HPDE6-E6E7 (cell line): ENCODE data around the gene BRD2.

ENCODE experiments used
- DNase-seq: peaks from one replicate; pipeline ENCODE4 v3.0.0; 2011; ENCODE audit warnings: missing footprints; ENCODE audit errors: extremely low spot score

The BRD2 gene

DNA sequence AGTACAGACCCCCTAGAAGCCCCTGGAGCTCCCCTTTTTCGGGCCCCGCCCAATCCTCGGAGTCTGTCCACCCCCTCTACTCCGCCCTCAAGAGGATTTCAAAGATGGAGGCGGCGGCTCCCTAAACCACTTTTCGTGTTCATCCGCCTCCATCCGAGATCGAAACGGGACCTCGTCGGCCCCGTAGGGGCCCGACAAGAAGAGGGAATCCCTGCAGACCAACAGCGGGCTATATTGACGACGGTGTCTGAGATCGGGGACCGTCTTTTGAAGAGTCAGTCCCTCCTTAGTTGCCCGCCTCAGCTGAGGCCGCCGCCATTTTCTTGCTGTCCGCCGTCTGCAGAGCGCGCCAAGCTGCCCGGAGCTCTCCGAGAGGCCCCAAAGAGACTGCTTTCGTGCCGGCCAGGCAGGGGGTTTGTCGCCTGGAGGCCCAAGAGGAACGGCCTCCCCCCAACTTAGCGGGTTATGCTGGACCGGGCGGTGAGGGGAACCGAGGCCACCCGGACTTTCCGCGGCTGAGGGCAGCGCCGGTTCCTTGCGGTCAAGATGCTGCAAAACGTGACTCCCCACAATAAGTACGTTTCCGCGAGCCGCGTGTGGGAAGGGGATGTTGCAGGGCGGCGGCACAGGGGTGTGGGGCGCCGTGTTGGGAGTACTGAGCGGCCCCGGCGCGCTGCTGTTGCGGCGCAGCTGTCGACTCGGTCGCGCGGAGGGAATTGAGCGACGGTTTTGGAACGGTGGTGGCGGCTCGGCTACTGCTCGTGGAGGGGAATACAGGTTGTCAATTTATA is 4.2 kb downstream of the BRD2 start:
- no peak for DNase-seq

DNA sequence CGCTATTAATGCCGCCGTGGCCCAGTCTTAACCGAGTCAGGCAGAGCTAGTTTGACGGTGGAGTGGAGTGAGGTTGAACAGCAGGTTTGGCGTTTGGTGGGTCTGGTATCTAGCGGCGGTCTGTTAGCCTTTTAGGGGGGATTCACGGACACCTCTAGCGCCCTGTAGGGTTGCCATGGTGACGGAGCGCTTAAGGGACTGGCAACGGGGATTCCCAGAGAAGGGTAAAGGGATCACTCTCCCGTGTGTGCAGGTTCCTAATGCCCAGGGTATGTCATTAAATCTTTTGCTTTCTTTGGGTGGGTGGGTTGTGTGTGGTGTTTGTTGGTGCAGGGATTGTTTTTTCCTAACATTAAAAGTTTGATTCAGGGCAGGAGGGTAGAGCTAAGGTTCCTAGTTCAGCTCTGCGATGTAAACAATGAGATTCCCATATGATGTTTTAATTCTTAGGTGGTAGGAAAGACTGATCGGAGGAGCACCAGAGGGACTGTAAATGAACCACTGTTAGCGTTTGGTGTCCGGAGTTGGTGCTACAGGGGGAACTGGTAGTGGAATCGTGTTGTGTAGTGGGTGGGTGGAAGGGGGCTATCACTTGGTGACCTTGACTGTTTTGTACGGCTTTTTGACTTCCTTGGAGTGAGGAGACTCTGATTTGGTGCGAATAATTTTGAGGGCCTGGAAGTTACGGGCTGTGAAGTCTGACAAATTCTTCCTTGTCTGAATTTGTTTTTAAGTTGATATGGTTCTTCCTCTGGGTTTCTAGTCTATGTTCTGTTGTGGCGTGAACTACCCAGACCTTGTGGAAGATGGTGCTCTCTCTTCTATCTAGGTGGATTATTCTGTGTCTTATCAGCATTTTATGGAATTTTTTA is 5.0 kb downstream of the BRD2 start:
- no peak for DNase-seq

DNA sequence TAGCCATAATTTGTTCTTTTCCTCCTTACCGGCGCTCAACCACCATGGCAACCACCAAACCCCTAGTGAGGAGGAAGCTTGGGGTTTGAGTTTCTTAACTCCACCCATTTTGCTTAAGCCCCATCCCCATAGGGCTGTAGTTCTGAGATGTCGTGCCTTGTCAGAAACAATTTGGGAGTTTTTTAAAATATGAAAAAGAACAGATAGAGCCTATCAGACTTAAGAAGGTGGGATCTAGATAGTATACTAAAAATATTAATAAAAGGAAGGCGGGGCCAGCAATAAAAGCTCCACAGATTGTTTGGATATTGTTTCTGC is 5.6 kb downstream of the BRD2 start:
- DNase-seq, result no peak

DNA sequence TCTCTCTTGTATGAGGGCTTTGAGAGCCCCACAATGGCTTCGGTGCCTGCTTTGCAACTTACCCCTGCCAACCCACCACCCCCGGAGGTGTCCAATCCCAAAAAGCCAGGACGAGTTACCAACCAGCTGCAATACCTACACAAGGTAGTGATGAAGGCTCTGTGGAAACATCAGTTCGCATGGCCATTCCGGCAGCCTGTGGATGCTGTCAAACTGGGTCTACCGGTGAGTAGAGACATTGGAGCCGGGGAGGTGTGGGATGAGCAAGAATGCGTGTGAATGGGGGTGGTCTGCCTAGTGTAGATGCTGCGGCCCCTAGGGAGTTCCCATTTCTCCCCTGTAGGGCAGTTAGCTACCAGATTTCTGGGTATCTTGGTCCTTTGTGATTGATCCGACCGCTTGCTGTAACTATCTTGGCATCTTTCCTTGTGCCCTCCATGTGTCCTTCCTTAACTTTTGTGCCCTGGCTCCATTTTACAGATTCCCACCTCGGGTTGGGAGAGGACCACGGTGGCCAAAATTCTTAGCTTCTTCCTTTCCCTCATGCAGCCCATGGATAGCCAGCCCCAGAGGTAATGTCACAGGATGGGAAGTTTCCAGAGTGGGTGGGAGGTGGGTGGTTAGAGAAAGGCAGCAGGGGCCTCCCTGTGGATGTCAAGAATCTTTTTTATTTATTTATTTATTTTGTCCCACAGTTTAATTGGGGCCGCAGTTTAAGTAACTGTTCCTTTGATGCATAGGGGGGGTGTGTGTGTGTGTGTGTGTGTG is 6.3 kb downstream of the BRD2 start:
- DNase-seq, result no peak

DNA sequence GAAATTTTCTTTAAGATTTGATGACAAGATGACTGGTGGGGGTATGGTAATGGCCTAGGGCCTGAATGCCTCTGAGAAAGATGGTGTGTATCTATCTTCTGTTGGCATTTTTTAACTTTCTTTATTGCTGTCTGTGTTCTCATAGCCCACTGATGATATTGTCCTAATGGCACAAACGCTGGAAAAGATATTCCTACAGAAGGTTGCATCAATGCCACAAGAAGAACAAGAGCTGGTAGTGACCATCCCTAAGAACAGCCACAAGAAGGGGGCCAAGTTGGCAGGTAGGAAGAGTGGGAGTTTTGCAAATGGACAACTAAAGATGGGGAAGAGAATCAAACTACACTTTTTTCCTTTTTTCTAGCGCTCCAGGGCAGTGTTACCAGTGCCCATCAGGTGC is 7.5 kb downstream of the BRD2 start:
- DNase-seq, result no peak

DNA sequence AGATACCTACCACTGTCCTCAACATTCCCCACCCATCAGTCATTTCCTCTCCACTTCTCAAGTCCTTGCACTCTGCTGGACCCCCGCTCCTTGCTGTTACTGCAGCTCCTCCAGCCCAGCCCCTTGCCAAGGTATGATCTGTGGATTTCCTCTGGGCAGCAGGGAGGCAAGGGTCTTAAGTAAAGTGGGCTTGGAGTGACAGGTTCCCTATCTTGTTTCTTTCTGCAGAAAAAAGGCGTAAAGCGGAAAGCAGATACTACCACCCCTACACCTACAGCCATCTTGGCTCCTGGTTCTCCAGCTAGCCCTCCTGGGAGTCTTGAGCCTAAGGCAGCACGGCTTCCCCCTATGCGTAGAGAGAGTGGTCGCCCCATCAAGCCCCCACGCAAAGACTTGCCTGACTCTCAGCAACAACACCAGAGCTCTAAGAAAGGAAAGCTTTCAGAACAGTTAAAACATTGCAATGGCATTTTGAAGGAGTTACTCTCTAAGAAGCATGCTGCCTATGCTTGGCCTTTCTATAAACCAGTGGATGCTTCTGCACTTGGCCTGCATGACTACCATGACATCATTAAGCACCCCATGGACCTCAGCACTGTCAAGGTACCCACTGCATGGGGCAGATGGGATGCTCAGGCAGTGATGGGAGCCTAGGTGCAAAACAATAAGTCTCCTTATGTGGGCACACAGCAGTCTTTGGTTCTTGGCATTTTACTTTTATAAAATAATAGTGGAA is 8.1 kb downstream of the BRD2 start:
- DNase-seq, result no peak

DNA sequence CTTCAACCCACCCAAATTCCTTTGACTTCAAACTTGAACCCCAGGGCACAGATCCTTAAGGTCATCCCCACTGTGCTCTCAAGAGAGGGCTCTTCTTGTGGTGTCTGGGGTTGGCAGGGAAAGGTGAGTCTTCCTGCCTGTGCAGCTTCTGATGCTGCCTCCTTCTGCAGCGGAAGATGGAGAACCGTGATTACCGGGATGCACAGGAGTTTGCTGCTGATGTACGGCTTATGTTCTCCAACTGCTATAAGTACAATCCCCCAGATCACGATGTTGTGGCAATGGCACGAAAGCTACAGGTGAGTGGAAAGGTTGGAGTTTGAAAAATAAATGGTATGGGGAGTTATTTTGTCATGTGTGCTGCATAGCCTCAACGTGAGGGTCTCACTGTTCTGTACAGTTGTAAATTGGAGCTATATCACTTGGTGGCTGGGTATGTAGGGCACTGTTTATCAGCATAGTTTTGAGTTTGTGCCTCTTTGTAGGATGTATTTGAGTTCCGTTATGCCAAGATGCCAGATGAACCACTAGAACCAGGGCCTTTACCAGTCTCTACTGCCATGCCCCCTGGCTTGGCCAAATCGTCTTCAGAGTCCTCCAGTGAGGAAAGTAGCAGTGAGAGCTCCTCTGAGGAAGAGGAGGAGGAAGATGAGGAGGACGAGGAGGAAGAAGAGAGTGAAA is 9.0 kb downstream of the BRD2 start:
- no peak for DNase-seq

DNA sequence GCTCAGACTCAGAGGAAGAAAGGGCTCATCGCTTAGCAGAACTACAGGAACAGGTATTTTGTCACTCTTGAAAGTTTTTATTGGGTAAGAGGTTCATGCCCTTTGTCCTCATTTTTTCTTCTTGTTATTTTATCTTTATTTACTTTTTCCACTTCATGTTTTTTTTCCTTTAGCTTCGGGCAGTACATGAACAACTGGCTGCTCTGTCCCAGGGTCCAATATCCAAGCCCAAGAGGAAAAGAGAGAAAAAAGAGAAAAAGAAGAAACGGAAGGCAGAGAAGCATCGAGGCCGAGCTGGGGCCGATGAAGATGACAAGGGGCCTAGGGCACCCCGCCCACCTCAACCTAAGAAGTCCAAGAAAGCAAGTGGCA is 9.5 kb downstream of the BRD2 start:
- DNase-seq, result no peak

DNA sequence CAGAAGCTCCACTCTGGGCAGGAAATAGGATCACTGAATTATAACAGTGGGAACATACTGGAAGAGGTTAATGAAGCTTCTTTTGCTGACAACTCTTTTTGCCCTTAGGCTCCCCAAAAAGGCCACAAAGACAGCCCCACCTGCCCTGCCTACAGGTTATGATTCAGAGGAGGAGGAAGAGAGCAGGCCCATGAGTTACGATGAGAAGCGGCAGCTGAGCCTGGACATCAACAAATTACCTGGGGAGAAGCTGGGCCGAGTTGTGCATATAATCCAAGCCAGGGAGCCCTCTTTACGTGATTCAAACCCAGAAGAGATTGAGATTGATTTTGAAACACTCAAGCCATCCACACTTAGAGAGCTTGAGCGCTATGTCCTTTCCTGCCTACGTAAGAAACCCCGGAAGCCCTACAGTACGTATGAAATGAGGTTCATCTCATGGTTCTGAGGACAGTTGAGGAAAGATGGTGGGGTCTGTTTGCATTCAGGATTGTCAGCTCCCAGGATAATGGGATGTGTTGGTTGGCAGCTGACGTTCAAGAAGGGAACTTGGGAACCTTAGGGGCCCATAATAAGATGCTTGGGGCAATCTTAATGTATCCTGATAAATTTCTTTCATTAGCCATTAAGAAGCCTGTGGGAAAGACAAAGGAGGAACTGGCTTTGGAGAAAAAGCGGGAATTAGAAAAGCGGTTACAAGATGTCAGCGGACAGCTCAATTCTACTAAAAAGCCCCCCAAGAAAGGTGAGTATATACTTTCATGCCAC is 11.5 kb downstream of the BRD2 start:
- DNase-seq, result no peak

DNA sequence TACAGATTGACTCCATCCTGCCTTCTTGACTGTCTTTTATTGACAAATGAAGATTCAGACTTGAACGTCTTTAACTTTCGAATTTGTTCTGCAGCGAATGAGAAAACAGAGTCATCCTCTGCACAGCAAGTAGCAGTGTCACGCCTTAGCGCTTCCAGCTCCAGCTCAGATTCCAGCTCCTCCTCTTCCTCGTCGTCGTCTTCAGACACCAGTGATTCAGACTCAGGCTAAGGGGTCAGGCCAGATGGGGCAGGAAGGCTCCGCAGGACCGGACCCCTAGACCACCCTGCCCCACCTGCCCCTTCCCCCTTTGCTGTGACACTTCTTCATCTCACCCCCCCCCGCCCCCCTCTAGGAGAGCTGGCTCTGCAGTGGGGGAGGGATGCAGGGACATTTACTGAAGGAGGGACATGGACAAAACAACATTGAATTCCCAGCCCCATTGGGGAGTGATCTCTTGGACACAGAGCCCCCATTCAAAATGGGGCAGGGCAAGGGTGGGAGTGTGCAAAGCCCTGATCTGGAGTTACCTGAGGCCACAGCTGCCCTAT is 12.2 kb downstream of the BRD2 start:
- no peak for DNase-seq

DNA sequence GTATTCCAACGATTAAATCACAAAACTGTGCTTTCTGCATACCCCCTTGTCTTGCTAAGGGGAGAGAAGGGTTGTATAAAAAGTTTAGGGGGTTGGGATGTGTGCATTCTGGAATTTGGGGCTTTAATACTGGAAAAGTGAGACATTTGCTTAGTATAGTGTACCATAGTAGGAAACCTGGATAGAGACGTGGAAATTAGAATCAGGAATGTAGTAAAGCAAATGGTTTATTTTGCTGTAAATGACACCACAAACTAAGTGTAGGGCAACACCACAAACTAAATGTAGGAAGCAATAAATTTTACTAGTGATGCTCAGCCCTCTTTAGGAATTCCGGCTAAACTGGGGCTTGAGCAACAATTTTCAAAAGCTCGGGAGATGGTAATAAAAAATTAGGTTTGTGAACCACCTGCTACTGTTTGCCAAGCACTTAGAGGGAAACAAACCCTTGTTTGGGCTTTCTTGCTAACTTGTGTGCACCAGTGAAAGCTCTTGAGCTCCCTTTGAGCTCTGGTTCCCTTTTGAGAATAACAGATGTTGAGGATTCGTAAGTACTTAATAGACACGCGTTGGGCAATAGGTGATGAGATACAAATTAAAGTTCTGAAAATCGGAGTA is 13.8 kb downstream of the BRD2 start:
- DNase-seq, result no peak

DNA sequence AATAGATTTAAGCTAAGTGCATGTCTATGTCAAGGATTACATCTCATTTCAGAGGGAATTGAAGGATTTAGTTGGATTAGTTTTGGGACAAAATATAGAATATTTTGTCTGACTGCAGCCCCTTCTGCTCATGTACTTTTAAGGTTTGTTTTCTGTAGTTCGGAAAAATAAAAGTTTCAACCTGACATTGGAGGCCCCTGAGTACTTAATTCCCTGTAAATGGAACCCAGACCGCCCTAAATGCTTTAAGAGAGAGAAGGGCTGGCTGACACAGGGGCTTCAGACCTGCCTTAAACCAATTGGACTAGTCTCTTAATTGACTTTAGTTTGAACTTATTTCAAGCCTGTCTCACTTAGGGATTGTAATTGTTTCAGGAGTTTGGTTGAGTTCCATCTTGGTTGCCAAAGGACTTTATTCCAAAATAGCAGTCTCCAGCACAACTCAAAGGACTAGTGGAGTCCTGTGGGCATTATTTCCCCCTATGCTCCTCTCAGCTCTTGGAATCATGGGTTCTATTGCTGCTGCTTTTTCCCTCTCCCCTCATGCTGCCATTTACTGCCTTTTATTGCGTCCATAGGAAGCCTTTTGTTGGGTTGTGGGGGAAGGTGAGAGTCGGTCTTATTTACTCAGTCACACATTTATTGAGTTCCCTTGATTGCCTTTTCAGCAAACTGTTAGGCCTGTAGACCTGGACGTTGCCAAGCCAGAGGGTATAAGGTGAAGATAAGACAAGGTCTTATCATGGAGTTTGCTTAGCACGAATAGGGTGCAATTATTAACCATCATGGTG is 14.5 kb downstream of the BRD2 start:
- DNase-seq, result no peak

DNA sequence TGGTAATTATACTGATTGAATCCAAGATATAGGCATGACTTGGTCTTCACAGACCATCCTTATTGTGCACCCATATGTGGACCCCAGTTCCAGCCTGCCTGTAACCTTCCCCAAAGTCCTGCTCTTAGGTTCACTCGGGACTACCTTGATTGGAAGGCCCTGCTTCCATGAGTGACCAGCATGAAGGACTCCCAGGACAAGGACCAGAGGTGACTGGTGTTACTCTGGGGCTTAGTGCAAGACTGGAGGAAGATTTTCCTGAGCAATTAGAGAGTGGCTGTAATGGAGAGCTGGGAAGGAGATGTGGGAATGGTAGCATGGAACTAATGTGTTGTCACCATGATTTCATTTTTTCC is 15.1 kb downstream of the BRD2 start:
- DNase-seq, result no peak

DNA sequence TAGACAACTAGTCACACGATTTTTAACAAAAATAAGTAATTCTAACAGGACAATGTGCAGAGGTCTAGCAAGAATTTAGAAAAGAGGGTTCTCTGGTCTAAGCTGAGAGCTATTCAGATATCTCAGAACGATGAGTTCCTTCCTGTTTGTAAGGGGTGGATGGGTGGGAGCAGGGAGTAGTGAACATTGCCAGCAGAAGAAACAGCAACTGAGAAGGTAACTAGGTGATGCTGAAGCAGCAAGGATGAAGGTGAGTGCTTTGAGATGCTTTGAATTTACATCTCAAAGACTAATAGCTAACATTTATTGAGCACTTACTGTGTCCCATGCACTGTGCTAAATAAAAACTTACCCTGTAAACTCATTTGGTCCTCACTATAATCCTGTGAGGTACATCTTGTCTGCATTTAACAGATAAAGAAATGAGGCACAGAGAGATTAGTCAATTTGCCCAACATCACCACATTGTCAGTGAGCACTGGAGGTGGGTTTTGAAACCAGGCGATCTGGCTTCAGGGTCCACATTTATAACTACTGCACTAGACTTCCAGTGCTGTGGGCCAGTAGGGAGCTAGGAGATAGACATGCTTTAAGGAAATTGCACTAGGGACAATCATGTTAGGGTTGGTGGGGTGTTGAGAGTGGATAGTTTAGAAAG is 15.7 kb downstream of the BRD2 start:
- no peak for DNase-seq

DNA sequence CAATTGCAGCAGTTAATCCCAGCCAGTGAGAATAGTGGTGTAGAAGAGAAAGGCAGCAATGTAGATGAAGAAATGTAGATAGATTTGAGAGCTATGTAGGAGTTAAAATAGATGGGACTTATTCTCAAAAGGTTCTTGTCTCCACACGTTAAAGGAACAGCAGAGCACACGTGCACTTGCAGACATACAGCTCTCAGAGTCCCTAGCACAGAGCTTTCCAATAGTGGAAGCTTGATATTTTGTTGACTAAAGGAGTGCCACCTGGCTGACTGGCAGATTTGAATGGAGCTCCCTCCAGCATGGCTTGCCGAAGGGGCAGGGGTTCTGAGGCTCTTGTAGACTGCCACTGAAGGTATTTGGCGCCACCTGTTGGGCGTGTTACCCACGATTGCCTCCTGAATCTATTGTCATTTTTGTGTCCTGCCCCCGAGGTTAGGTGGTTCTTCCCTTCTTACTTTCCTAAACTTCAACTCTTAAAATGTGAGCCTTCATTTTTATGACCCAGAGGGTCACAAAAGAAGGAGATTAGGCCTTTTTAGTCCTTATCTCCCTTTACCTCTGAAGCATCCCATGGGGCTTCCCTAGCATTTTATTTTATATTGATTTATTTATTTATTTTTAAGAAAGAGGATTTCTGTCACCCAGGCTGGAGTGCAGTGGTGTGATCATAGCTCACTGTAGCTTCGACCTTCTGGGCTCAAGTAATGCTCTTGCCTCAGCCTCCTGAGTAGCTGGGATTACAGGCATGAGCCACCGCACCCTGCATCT is 16.4 kb downstream of the BRD2 start:
- DNase-seq, result no peak

DNA sequence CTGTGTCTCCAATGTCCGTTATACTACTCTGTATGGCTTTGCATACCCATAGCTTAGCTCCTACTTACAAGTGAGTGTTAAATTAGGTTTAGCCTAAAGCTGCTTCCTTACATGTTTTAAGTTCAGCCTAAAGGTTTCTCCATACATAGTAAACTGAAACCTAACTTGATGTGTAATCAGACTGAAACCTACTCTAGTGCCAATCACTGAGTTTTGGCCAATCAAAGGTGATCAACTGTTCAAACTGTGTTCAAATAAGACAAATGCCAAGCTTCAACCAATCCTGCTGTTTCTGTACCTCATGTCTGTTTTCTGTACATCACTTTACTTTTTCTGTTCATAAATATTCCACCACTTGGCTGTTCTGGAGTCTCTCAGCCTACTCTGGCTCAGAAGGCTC is 21.0 kb downstream of the BRD2 start:
- no peak for DNase-seq

DNA sequence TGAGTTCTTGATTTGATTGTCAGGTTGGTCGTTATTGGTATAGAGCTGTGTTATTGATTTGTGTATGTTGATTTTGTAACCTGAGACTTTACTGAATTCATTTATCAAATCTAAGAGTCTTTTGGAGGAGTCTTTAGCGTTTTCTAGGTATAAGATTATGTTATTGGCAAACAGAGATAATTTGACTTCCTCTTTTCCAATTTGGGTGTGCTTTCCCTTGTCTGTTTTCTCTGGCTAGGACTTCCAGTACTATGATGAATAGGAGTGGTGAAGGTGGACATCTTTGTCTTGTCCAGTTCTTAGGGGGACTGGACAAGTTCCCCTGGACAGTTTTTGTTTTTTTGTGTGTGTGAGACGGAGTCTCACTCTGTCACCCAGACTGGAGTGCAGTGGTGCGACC is 23.6 kb downstream of the BRD2 start:
- no peak for DNase-seq
